GM12874 (cell line): ENCODE data around the gene PRKAG2.

ENCODE experiments used
- CTCF ChIP-seq: IDR thresholded peaks from 2 replicates; pipeline ENCODE4 v1.5.1; 2011; ENCODE audit warnings: low read depth, mild to moderate bottlenecking, control low read depth, low read length, moderate library complexity; ENCODE audit not compliant: insufficient read depth

The PRKAG2 gene

GRCh38 chr7:151581741-151582140 lies 295.2 kb downstream of the PRKAG2 start:
- TF ChIP-seq CTCF = no peak

- TF ChIP-seq CTCF = no peak
Observed at GRCh38 chr7:151579644-151580043, 297.3 kb downstream of the PRKAG2 start.

- TF ChIP-seq CTCF = no peak
Observed at GRCh38 chr7:151575410-151575809, 301.5 kb downstream of the PRKAG2 start.

- no peak for TF ChIP-seq CTCF
Observed at GRCh38 chr7:151572136-151572535, 304.8 kb downstream of the PRKAG2 start.

GRCh38 chr7:151571471-151571870 lies 305.4 kb downstream of the PRKAG2 start:
- TF ChIP-seq CTCF = no peak

GRCh38 chr7:151570366-151570915 lies 306.5 kb downstream of the PRKAG2 start:
- no peak for TF ChIP-seq CTCF

- TF ChIP-seq CTCF = no peak
Observed at GRCh38 chr7:151568956-151569940, 307.7 kb downstream of the PRKAG2 start.
